NOMO-1 (cell line): ENCODE results near the gene MCFD2.
A peak's percentile ranks its signal among the peaks of the same experiment; 100 is the strongest.

Source experiments
- DNase-seq, 2 experiments: peaks; one replicate each; lab custom pipeline; 2025; ENCODE audit not compliant: unreplicated experiment in 2 of 2; lab: John Stamatoyannopoulos, UW

The MCFD2 gene

GRCh38 chr2:46915281-46915810 lies at the start of gene MCFD2:
TSS of gene MCFD2 (minus strand) at chr2:46915806. CDS start at chr2:46909171, 6,635 bp downstream.
- DNase-seq = no peak

- no peak for DNase-seq
Observed at GRCh38 chr2:46964835-46965560, 49.4 kb upstream of the MCFD2 start.

DNA sequence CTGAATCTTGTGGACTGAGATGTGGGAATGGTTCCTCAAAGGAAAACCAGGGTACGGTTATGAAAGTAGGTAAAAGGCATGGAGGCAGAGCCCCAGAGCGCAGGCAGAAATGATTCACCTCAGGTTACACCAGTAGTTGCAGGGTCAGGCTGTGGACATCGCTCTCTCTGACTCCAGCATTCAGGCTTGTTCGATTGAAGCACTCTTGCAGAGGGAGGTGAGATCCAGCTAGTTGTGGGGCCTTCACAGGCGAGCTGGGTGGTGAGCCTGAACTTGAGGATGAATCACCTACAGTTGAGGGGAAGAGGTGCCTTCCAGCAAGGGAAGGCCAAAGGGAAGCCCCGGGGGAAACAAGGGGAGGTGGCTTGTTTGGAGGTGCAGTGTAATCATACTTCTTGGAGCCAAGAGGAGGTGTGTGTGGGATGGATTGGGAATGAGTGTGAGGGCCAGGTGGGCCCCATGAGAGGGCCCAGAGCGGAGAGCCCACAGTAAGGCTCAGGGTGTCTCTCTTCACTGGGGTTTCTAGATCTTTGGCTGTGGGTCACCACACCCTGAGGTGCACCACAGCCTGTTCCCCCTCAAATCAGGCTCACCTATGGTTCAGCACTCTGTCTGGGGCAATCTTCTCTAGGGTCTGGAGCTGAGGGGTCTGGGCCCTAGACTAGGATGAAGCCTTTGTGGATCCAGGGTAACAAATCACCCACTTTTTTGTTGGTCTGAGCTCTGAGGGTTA lies 48.5 kb upstream of the MCFD2 start:
- DNase-seq = no peak

- DNase-seq = no peak
Observed at GRCh38 chr2:46963210-46963609, 47.6 kb upstream of the MCFD2 start.

GRCh38 chr2:46962751-46963150 lies 47.1 kb upstream of the MCFD2 start:
- DNase-seq = no peak

DNA sequence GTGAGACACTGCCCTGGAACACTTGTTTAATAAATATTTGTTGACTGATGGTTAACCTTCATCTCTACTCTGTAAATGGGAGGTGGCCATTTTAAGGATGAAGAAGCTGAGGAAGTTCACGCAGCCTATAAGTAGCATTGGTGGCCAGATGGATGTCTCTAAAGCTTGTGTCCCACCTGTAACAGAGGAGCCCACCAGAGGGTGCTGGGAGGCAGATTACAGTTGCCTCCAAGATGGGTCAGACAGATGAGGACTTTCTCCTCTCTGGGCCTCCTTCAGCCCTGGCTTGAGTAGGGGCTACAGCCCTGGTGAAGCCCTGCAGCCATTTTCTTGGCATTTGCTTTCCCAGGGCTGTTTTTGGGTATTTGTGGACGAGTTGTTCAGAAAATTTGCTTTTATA lies 45.0 kb upstream of the MCFD2 start:
- DNase-seq = no peak

DNA sequence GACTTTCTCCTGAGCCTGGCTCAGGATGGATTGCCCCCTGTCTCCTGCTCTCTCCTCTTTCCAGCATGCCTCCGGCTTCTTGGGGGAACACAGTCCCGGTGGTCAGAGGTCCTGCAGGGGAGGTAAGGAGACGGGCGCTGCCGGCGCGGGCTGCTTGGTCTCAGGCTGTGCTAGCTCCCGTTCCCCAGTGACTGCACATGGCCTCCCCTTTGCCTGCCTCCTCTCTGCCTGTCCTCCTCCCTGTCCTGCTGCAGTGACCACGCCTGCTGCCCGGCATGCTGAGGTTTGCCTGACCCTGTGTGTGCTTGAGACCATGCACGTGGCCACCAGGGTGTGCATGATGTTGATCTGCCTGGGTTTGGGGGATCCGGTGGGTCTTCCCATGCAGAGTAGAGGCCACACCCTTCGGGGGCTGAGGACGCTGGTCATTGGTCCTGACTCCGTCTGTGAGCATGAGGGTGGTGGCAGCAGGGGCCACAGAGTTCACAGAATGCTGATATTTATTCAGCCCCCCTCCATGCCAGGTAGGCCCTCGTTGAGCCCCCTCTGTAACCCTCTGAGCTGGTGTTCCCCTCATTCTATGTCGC lies 42.9 kb upstream of the MCFD2 start:
- no peak for DNase-seq

- no peak for DNase-seq
Observed at GRCh38 chr2:46956981-46957531, 41.5 kb upstream of the MCFD2 start.

DNA sequence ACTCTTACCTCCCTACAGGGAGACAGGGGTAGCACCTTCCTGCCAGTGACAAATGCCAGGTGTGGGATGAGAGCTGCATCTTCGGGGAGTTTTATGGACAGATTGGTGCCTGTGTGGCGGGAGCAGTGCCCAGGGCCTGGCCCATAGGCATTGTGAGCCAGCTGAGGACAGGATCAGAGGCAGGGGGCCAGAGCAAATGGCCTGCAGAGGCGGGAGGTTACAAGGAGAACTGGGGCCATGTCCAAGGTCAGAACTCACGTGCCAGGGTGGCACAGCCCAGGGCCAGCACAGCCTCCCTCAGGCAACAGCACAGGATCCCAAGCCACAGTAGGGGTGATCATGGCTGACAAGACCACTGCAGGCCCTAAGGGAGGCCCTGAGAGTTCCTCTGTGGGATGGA lies 40.2 kb upstream of the MCFD2 start:
- no peak for DNase-seq

- no peak for DNase-seq
Observed at GRCh38 chr2:46954951-46955571, 39.5 kb upstream of the MCFD2 start.

- DNase-seq = no peak
Observed at GRCh38 chr2:46952171-46952570, 36.6 kb upstream of the MCFD2 start.

DNA sequence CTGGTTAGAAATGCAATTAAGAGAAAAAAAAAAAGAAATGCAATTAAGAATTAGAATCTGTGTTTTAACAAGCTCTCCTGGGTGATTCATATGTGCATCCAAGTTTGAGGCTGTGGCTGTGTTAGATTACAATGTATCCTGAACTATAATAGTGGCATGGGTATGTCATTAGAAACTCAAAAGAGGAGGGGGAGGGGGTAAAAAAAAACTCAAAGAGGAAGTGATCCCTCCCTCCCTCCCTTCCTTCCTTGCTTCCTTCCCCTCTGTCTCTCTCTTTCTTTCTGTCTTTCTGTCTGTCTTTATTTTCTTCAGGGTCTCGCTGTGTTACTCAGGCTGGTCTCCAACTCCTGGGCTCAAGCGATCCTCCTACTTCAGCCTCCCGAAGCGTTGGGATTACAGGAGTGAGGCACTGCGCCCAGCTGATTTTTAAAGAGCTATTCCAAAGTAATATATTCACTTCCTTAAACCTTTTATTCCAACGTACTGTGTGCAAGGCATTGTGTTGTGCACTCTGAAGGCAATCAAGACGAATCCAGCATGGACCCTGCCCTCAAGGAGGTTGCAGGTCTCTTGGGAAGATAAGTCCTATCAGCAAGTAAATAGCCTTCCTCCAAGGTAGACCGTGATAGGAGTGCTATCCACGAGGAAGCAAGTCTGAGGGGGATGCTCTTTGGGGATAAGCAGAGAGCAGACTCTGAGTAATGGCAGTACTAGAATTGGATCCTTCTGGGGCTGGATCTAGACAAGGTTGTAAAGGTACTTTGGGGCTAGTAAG lies 35.9 kb upstream of the MCFD2 start:
- DNase-seq = peak; percentile 21 to 31

GRCh38 chr2:46950314-46950713 lies 34.7 kb upstream of the MCFD2 start:
- DNase-seq = no peak

GRCh38 chr2:46947841-46948240 lies 32.2 kb upstream of the MCFD2 start:
- DNase-seq = no peak

GRCh38 chr2:46945671-46946070 lies 30.1 kb upstream of the MCFD2 start:
- no peak for DNase-seq

GRCh38 chr2:46943881-46944798 lies 28.5 kb upstream of the MCFD2 start:
- no peak for DNase-seq

GRCh38 chr2:46942891-46943626 lies 27.5 kb upstream of the MCFD2 start:
- DNase-seq = no peak

DNA sequence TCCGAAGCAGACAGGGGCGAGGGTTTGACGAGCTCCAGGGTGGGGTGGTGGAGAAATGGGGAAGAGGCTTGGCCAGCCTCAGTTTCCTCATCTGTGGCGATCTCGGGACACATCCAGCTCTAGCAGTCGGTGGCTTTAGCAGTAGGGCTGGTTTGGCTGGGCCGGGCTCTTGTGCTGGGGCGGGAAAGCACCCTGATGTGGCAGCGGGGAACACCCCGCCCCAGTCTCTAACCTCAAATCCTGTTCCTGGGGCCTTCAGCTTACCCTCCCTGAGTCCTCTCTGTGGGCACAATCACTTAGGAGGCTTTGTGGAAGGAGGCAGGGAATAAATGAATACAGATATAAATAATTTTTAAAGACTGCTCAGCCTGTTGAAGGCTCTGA lies 26.5 kb upstream of the MCFD2 start:
- DNase-seq = no peak
